HG03575 (cell line): Measurements from ENCODE around the gene FAM180A.
"Not testable (repeated sequence)": the region's sequence is repeated elsewhere in the genome, so short reads cannot be mapped to it uniquely, and the experiment has no call there.

Experiments
- ATAC-seq: cut with Tn5 transposase; IDR thresholded peaks from one replicate; pipeline ENCODE4 v1.9.1; 2021; ENCODE audit not compliant: unreplicated experiment, insufficient number of reproducible peaks, low FRiP score; ENCODE audit errors: extremely low read depth

FAM180A gene

GRCh38 chr7:135744938-135745702, 3.5 kb downstream of the FAM180A start:
- ATAC-seq, result no peak

- no peak for ATAC-seq
Measured at GRCh38 chr7:135743907-135744731, 4.5 kb downstream of the FAM180A start.

GRCh38 chr7:135742371-135742770, 6.2 kb downstream of the FAM180A start:
- ATAC-seq, result no peak

- ATAC-seq, result no peak
Measured at GRCh38 chr7:135741905-135742304, 6.7 kb downstream of the FAM180A start.

GRCh38 chr7:135740889-135741288, 7.7 kb downstream of the FAM180A start:
- no peak for ATAC-seq

GRCh38 chr7:135737306-135737647, 11.3 kb downstream of the FAM180A start:
- not testable (repeated sequence) for ATAC-seq

- no peak for ATAC-seq
Measured at GRCh38 chr7:135736586-135737305, 11.9 kb downstream of the FAM180A start.

- ATAC-seq, result no peak
Measured at GRCh38 chr7:135734343-135734689, 14.3 kb downstream of the FAM180A start.

- no peak for ATAC-seq
Measured at GRCh38 chr7:135733603-135734342, 14.8 kb downstream of the FAM180A start.

GRCh38 chr7:135731131-135731530, 17.5 kb downstream of the FAM180A start:
- ATAC-seq, result no peak

- no peak for ATAC-seq
Measured at GRCh38 chr7:135729230-135729629, 19.4 kb downstream of the FAM180A start.

- ATAC-seq, result no peak
Measured at GRCh38 chr7:135728136-135728669, 20.4 kb downstream of the FAM180A start, which contains the start of gene SLC13A4. TSS of gene SLC13A4 (minus strand) at chr7:135728186. CDS start at chr7:135727496, 690 bp downstream.

GRCh38 chr7:135726911-135727673, 21.5 kb downstream of the FAM180A start:
- ATAC-seq, result no peak

GRCh38 chr7:135726276-135726788, 22.3 kb downstream of the FAM180A start:
- ATAC-seq, result no peak

GRCh38 chr7:135723411-135723810, 25.2 kb downstream of the FAM180A start:
- no peak for ATAC-seq

GRCh38 chr7:135721198-135721820, 27.3 kb downstream of the FAM180A start:
- ATAC-seq, result no peak

- no peak for ATAC-seq
Measured at GRCh38 chr7:135719688-135720087, 28.9 kb downstream of the FAM180A start.
